ENCODE measurements around the gene PTMA.

- TF ChIP-seq POU6F1 (CRISPR knock-in tag; IDR thresholded peaks at IDR 0.05; ENCODE audit: borderline replicate concordance, low read depth) (no peak), PATZ1 (CRISPR knock-in tag; IDR thresholded peaks at IDR 0.05; ENCODE audit: borderline replicate concordance) (no peak), ESRRG (CRISPR knock-in tag; IDR thresholded peaks at IDR 0.05) (no peak), TCF4 (CRISPR knock-in tag; IDR thresholded peaks at IDR 0.05; ENCODE audit: borderline replicate concordance) (no peak)
These were observed 20.4 kb upstream of the PTMA start for GRCh38 chr2:231687961-231688360.
